22Rv1 (cell line): Measurements from ENCODE around the gene KCNS1.

Experiments
- CTCF ChIP-seq: fragments of 450-650 bp; IDR thresholded peaks from 2 replicates; pipeline ENCODE4 v1.5.1; 2017; ENCODE audit warnings: mild to moderate bottlenecking
- ZFX ChIP-seq: fragments of 450-650 bp; IDR thresholded peaks from 2 replicates; pipeline ENCODE4 v1.6.1; 2017; ENCODE audit warnings: antibody characterized with exemption, borderline replicate concordance

DNA sequence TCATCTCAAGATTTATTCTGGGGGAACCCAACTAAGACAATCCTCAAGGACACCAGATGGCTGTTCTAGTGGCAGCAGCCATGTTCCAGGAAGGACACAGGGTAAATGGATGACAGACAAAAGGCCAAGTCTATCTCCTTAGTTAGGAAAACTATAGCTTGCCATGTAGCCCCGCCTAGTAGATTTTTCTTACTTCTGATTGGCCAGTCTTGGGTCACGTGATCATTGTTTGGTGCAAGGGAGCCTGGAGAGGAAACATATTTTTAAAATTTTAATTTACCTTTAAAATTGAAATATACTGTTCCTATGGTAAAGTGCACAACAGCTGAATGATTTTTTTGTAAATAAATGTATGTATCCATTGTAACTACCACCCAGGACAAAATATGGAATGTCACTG lies 4.4 kb upstream of the KCNS1 start:
- no peak for TF ChIP-seq CTCF
- no peak for TF ChIP-seq ZFX
